ENCODE data around the gene SFMBT2.

DNA sequence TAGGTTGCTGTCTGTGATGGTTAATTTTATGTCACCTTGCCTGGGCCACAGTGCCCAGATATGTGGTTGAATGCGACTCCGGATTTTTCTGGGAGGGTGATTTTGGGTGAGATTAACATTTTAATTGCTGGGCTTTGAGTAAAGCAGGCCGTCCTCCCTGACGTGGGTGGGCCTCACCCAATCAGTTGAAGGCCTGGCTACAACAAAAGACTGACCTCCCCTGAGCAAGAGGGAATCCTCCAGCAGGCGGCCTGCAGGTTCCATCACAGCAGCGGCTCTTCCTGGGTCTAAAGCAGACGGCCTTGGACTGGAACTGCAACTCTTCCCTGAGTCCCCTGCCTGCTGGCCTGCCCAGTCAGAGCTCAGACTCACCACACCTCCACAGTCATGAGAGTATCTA lies 114.2 kb downstream of the SFMBT2 start:
- TF ChIP-seq, protein P1, sequence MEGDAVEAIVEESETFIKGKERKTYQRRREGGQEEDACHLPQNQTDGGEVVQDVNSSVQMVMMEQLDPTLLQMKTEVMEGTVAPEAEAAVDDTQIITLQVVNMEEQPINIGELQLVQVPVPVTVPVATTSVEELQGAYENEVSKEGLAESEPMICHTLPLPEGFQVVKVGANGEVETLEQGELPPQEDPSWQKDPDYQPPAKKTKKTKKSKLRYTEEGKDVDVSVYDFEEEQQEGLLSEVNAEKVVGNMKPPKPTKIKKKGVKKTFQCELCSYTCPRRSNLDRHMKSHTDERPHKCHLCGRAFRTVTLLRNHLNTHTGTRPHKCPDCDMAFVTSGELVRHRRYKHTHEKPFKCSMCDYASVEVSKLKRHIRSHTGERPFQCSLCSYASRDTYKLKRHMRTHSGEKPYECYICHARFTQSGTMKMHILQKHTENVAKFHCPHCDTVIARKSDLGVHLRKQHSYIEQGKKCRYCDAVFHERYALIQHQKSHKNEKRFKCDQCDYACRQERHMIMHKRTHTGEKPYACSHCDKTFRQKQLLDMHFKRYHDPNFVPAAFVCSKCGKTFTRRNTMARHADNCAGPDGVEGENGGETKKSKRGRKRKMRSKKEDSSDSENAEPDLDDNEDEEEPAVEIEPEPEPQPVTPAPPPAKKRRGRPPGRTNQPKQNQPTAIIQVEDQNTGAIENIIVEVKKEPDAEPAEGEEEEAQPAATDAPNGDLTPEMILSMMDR (IDR thresholded peaks at IDR 0.05; ENCODE audit: low read depth, low read length) = no peak
- no peak for TF ChIP-seq EZH2phosphoT487 (IDR thresholded peaks at IDR 0.05; ENCODE audit: low read depth)
